Endothelial cell of umbilical vein (primary cell): ENCODE measurements around the gene HERC5. TPM values are rescaled to one million over a fixed set of nuclear protein-coding genes. Genes with fewer than 3 reads are reported as not detected.

Experiments used
- BruUV-seq: library from RNA; stranded (reverse); fragments of 400-500 nt; replicated peaks from 2 replicates; lab custom pipeline; 2021; lab: Mats Ljungman, UMichigan
- CTCF ChIA-PET: fragments of 300-600, 350-600 bp; sonication (Branson Sonifier 250); formaldehyde crosslinking; loops from one replicate; lab custom pipeline; 2021; ENCODE audit warnings: antibody characterized with exemption, inconsistent platforms; lab: Charles Lee
- POLR2A ChIA-PET: fragments of 300-600, 350-600 bp; sonication (Branson Sonifier 250); formaldehyde crosslinking; loops from one replicate; lab custom pipeline; 2021; ENCODE audit warnings: antibody characterized with exemption, inconsistent platforms; lab: Charles Lee
- DNase-seq: peaks from one replicate; pipeline ENCODE4 v3.0.0-alpha.2; 2011; ENCODE audit warnings: low read depth, low spot score
- FAIRE-seq: peaks from 2 replicates; lab custom pipeline; 2011; peaks lifted over from hg19 to GRCh38; lab: Jason Lieb, UNC
- H2AFZ ChIP-seq: 2 replicates; pipeline ENCODE4 v1.6.0; 2012; ENCODE audit warnings: low read depth, low read length, control low read depth, inconsistent platforms
- H3K27ac ChIP-seq: 2 replicates; pipeline ENCODE4 v1.5.1; 2011; ENCODE audit warnings: low read depth, mild to moderate bottlenecking, control low read depth, low read length, moderate library complexity; ENCODE audit not compliant: insufficient read depth
- H3K27me3 ChIP-seq, 2 experiments: 2 replicates each; pipeline versions ENCODE4 v1.6.0 to v1.6.1; 2011; ENCODE audit warnings: low read length in 2 of 2, mixed read lengths in 1 of 2; ENCODE audit not compliant: control insufficient read depth in 2 of 2, insufficient read depth in 2 of 2
- H3K36me3 ChIP-seq, 2 experiments: 2 replicates in 1 of 2; 3 replicates in 1 of 2; pipeline ENCODE4 v1.5.1; 2011; ENCODE audit warnings: low read length in 2 of 2, mild to moderate bottlenecking in 1 of 2, moderate library complexity in 1 of 2; ENCODE audit not compliant: control insufficient read depth in 2 of 2, insufficient read depth in 2 of 2; ENCODE audit errors: extremely low read depth in 1 of 2
- H3K4me1 ChIP-seq: 3 replicates; pipeline ENCODE4 v1.5.1; 2011; ENCODE audit warnings: mild to moderate bottlenecking, low read length; ENCODE audit not compliant: control insufficient read depth, insufficient read depth; ENCODE audit errors: extremely low read depth
- H3K4me2 ChIP-seq: 2 replicates; pipeline ENCODE4 v1.6.1; 2011; ENCODE audit warnings: low read length, control low read depth, mixed read lengths; ENCODE audit not compliant: insufficient read depth
- H3K4me3 ChIP-seq, 3 experiments: fragments of 200-600 bp in 1 of 3; sonication (generic), shearing (Covaris generic) in 1 of 3; replicated peaks in 1 of 3; 2 replicates each; pipeline ENCODE4 v1.5.1; 2011 to 2016; ENCODE audit warnings: control low read depth in 3 of 3, low read length in 3 of 3, mild to moderate bottlenecking in 2 of 3, inconsistent platforms in 1 of 3, low read depth in 1 of 3, moderate library complexity in 1 of 3; ENCODE audit not compliant: insufficient read depth in 1 of 3
- H3K79me2 ChIP-seq: 2 replicates; pipeline ENCODE4 v1.6.0; 2012; ENCODE audit warnings: low read length, inconsistent platforms; ENCODE audit not compliant: control insufficient read depth, insufficient read depth
- H3K9ac ChIP-seq: replicated peaks from 2 replicates; pipeline ENCODE3; 2011; ENCODE audit warnings: low read length, control low read depth; ENCODE audit not compliant: insufficient read depth; ENCODE audit errors: extremely low read depth
- H3K9me1 ChIP-seq: replicated peaks from 3 replicates; pipeline ENCODE4 v1.6.0; 2011; ENCODE audit warnings: mild to moderate bottlenecking, low read length; ENCODE audit not compliant: control insufficient read depth, insufficient read depth; ENCODE audit errors: extremely low read depth
- H3K9me3 ChIP-seq: replicated peaks from 2 replicates; pipeline ENCODE4 v1.5.1; 2012; ENCODE audit warnings: low read length, inconsistent platforms; ENCODE audit not compliant: control insufficient read depth, insufficient read depth
- H4K20me1 ChIP-seq: replicated peaks from 2 replicates; pipeline ENCODE3; 2011; ENCODE audit warnings: mild to moderate bottlenecking, low read length; ENCODE audit not compliant: control insufficient read depth, insufficient read depth; ENCODE audit errors: extremely low read depth
- CTCF ChIP-seq, 2 donors: IDR thresholded peaks; 1 replicate in 1 of 2; 2 replicates in 1 of 2; pipeline ENCODE4 v1.5.1; 2011; ENCODE audit warnings: low read length in 2 of 2, mild to moderate bottlenecking in 2 of 2, moderate library complexity in 2 of 2, control low read depth in 1 of 2, inconsistent platforms in 1 of 2, low read depth in 1 of 2; ENCODE audit not compliant: insufficient read depth in 1 of 2; ENCODE audit errors: extremely low read depth in 1 of 2
- EZH2 ChIP-seq: IDR thresholded peaks from 2 replicates; pipeline ENCODE4 v1.6.1; 2012; ENCODE audit warnings: borderline replicate concordance, low read depth, mild to moderate bottlenecking, moderate library complexity, low read length, inconsistent platforms; ENCODE audit not compliant: severe bottlenecking
- FOS ChIP-seq: IDR thresholded peaks from 2 replicates; pipeline ENCODE4 v1.6.1; 2011; ENCODE audit warnings: mild to moderate bottlenecking, low read length, moderate library complexity, borderline replicate concordance; ENCODE audit not compliant: insufficient read depth
- GATA2 ChIP-seq: IDR thresholded peaks from 2 replicates; pipeline ENCODE4 v1.7.0; 2011; ENCODE audit warnings: low read depth, mild to moderate bottlenecking, moderate library complexity, mixed read lengths, low read length; ENCODE audit not compliant: insufficient read length, insufficient read depth
- JUN ChIP-seq: IDR thresholded peaks from 2 replicates; pipeline ENCODE4 v1.6.1; 2011; ENCODE audit warnings: borderline replicate concordance, low read depth; ENCODE audit not compliant: insufficient read length, insufficient read depth
- MAX ChIP-seq: IDR thresholded peaks from 2 replicates; pipeline ENCODE4 v1.6.1; 2011; ENCODE audit not compliant: insufficient read depth, insufficient read length
- MYC ChIP-seq: IDR thresholded peaks from one replicate; pipeline ENCODE4 v1.6.1; 2011; ENCODE audit warnings: mild to moderate bottlenecking, low read depth, low read length
- POLR2A ChIP-seq: IDR thresholded peaks from 2 replicates; pipeline ENCODE4 v1.6.1; 2012; ENCODE audit warnings: low read depth, mild to moderate bottlenecking, control low read depth, low read length
- POLR2AphosphoS5 ChIP-seq: IDR thresholded peaks from 2 replicates; pipeline ENCODE4 v1.6.1; 2012; ENCODE audit warnings: low read depth, mild to moderate bottlenecking, control low read depth, low read length, moderate library complexity; ENCODE audit not compliant: insufficient read depth
- dilution Hi-C: fragments of 300-500 bp; cut with MboI; formaldehyde crosslinking; loops from one replicate; pipeline ENCODE4 v1.15.0; 2019; ENCODE audit warnings: low sequenced_read_pairs; ENCODE audit not compliant: extremely low pct_ligation_motif_present
- intact Hi-C: fragments of 100-400 bp; cut with micrococcal nuclease; formaldehyde crosslinking; loops from one replicate; pipeline ENCODE4 v1.10.0; 2022
- polyA plus RNA-seq, 4 experiments: library from polyadenylated mRNA; depleted of rRNA in 3 of 4; stranded (reverse) in 3 of 4; unstranded in 1 of 4; fragments of >200 nt; gene quantifications; 2 replicates each; pipeline versions ENCODE4 v1.2.1 to v1.2.3, GENCODE V29; 2011 to 2012; ENCODE audit warnings: missing spikeins in 1 of 4
- total RNA-seq: library from RNA; stranded (reverse); gene quantifications from 2 replicates; pipeline ENCODE4 v1.2.3, GENCODE V29; 2021

HERC5 gene
- total and polyA plus RNA-seq, 2 donors (not counting 3 experiments of a cell fraction or from before 2014, with no cell fraction given), result 0.19 to 0.91 TPM

- CTCF ChIA-PET, result interaction anchor here (0.9 to 1.4 kb wide), 2 partner anchors 8 to 15 kb away, joined by 3 read pairs; partner anchors contain the start of gene HERC5
- Histone ChIP-seq H3K4me1 (no peaks in the 10 kb centered on the region), H3K9ac (no peak overlapping the region), H3K9me1 (no peaks in the 10 kb centered on the region), H3K79me2 (no peaks in the 10 kb centered on the region), H3K4me3 (no peak overlapping the region), H3K9me3 (no peaks in the 10 kb centered on the region), H4K20me1 (no peaks in the 10 kb centered on the region), H3K27ac (no peak overlapping the region), H3K27me3 (no peaks in the 10 kb centered on the region), H3K36me3 (no peaks in the 10 kb centered on the region), H2AFZ (no peak overlapping the region), H3K4me2 (no peak overlapping the region)
- no TSS peak for BruUV-seq
- POLR2A ChIA-PET, result no interaction called here
- intact Hi-C loops, result no loop called here
- DNase-seq, result no peak
- dilution Hi-C loops, result no loop called here
- TF ChIP-seq POLR2A (no peak), EZH2 (no peak), FOS (no peak)
- no peak for FAIRE-seq
Observed at GRCh38 chr4:88441696-88442095, 15.2 kb upstream of the HERC5 start.

DNA sequence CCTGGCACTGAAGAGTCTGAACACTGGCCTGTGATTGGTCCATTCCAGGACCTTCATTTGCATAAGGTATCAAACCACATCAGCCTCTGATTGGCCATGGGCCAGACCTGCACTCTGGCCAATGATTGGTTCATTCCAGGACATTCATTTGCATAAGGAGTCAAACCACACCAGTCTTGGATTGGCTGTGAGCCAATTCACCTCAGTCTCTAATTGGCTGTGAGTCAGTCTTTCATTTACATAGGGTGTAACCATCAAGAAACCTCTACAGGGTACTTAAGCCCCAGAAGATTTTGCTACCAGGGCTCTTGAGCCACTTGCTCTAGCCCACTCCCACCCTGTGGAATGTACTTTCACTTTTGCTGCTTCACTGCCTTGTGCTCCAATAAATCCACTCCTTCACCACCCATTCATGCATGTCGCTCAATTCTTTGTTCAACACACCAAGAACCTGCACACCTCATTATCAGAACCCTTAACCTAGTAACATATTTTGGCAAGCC lies 14.2 kb upstream of the HERC5 start:
- no peaks in the 10 kb centered on the region for H3K9me3 ChIP-seq
- dilution Hi-C loops, result no loop called here
- intact Hi-C loops, result no loop called here
- no peaks in the 10 kb centered on the region for H4K20me1 ChIP-seq
- DNase-seq (no peak), FAIRE-seq (no peak)
- H3K9me1 ChIP-seq, result no peaks in the 10 kb centered on the region
- no peaks in the 10 kb centered on the region for H3K36me3 ChIP-seq
- H3K27me3 ChIP-seq, result no peaks in the 10 kb centered on the region
- H3K27ac ChIP-seq, result no peak overlapping the region
- no peak overlapping the region for H3K4me2 ChIP-seq
- H3K79me2 ChIP-seq, result no peaks in the 10 kb centered on the region
- no peak for TF ChIP-seq MAX
- TF ChIP-seq MYC, result no peak
- no peak for TF ChIP-seq EZH2
- no peak for TF ChIP-seq POLR2AphosphoS5
- TF ChIP-seq GATA2, result no peak
- no peak for TF ChIP-seq CTCF (IDR thresholded peaks at IDR 0.05; ENCODE audit: extremely low read depth in 1 of 2, insufficient read depth in 1 of 2, low read depth in 1 of 2, low read length in 2 of 2)
- TF ChIP-seq JUN, result no peak
- no peak for TF ChIP-seq FOS
- TF ChIP-seq POLR2A, result no peak
- no peaks in the 10 kb centered on the region for H3K4me1 ChIP-seq
- ChIA-PET CTCF (no interaction called here), POLR2A (no interaction called here)
- no peak overlapping the region for H3K4me3 ChIP-seq
- H2AFZ ChIP-seq, result no peak overlapping the region
- H3K9ac ChIP-seq, result no peak overlapping the region
- no TSS peak for BruUV-seq
